ENCODE measurements around the gene ERICH2.
A peak's percentile ranks its signal among the peaks of the same experiment; 100 is the strongest.

The ERICH2 gene

DNA sequence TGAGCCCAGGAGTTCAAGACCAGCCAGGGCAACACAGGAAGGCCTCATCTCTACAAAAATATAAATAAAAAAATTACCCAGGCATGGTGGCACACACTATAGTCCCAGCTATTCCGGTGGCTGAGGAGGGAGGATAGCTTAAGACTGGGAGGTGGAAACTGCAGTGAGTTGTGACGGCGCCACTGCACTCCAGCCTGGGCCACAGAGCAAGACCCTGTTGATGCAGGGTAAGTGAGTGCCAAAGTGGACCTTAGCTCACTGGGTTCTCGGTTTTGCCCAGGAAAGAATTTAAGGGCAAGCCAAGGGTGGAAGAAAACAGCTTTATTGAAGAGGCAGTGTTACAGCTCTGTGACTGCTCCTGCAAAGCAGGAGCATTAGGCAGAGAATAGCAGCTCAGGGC, 6.9 kb upstream of the ERICH2 start:
- DNase-seq, result no peak

DNA sequence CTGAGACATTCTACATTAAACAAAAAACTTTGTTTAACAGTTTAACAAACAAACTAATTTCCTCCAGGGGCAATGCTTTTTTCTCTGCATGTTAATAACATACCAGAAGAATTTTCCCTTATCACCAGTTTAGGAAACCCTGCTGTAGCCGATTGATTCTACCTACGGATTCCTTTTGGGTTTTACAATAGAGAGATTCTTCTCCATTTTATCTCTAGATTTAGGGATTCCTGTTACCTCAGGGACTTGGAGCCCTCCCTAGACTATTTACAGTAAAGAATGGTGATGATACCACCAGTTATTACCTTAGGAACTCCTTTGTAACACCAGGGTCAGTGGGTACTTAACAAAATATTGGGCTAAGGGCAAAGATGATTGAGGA, 5.3 kb upstream of the ERICH2 start:
- no peak for DNase-seq

DNA sequence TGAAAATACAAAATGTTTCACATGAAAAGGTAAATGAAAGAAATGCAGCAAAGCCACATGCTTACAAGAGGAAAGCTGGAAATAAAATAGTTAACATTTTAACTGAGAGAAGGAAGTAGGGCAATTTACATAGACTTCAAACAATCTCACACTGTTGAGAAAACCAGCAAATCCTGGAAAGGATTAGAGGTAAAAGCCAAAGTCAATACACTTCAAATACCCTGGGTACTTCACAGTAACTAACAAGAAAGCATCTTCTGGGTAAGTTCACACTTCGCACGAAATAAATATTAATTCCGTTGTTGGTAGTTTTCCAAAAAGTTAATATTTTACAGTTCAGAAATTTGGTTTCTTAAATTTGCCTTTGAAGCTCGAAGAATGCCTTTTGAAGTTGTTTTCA, 3.5 kb upstream of the ERICH2 start:
- DNase-seq, result no peak

DNA sequence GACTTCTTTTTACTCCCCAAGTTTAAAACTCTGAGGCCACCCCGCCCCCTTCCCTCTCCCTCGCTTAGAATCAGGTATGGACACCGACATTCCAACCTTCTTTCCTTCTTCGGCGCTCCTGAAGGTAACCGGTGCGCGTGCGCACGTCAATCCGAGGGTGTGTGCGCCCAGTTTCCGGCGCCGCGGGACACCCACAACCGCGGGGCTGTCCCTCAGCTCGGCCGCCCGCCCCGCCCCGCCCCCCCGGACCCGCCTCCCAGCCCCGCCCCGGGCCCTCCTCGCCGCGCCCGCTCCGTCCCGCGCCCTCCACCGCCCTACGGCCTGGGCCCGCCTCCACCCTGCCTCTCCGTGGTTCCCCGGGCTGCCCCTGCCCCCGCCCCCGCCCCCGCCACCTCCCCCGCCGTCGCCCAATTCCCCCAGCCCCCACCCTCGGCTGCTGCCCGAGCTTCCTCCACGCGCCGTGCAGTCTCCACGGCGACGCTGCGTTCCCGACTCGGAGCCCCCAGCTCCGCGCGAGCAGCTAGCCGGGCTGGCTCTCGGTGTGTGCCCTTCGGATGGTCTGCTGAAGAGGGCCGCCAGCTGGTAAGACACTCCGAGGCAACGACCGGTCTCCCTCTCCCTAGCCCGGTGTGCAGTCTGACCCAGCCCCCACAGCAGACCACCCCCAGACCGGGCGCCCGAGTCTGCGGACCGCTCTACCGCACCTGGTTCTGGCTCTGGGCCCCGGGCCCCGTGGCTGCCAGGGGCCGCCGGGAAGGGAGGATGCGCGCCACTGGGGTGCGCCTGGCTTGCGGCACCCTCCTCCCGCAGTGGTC, 635 bp downstream of the ERICH2 start:
- DNase-seq, result peak; percentile 83

DNA sequence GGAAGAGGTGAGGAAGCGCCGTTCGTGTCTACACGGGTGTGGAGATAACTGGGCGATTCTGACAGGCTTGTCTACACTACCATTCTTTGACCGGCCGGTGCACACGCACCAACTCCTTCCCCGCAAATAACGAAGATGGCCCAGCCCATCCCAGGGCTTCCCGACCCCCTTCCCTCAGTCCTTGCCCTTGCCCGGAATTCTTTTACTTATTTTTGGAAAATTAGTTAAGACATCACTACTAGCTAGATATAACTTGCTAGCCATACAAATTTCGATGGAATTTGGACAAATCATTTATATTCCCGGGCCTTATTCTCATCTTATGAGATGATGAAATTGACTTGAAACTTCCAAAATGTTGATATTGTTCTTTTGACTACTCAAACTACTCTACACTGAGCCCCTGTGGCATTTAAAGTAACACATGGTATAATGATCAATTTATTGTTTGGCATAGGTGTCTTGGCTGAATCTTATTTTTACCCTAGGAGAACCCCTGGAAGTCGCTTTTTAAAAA, 1.3 kb downstream of the ERICH2 start:
- no peak for DNase-seq

DNA sequence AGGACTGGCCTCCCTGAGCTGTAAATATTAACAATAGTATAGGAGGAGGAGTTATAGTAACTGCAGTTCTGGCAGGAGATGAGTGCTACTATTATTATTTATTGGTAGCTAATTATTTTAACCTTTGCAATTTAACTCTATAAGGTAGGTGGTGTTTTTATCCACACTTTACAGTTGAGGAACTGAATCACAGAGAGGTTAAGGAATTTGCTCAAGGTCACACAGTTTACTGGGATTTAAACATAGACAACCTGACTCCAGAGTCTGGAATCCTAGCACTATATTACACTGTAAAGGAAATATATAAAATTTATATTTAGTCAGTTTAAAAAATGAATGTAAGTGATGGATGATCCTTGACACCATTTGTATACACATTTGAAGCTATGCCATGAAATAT, 2.1 kb downstream of the ERICH2 start:
- DNase-seq, result no peak

DNA sequence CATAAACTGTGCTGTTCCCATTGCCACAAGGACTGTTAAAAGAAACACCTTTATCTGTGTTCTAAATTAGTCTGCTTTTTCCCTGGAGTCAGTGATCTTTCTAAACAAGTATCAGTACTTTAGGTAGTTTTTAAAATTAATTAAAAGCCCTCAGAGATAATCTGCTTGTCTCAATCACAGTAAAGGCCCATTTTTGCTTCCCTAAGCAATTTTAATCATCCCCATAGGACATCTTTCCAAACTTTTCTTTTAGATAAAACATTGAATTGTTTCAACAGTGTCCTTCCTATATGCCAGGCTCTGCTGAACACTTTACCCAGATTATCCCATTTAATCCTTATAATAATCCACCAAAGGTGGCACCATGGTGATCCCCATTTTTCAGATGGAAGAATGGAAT, 3.9 kb downstream of the ERICH2 start:
- DNase-seq, result no peak

DNA sequence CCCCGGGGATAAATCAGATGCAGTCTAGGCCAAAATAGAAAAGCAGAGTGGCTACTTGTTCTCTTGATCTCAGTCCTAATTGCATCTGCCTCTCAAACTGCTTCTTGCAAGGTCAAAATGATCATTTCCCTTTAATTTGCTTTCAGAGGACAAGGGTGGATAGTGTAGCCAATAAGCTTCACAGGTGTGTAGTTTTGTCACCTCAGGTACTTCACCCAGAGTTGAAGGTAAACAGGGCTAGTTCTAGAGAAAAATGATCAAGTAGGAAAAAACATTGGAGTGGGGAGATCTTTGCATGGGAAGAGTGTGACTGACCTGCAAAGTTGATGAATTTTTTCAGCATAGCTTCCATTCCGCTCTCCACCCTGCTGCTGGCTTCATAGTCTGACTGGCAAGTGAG, 8.7 kb downstream of the ERICH2 start:
- DNase-seq, result no peak

DNA sequence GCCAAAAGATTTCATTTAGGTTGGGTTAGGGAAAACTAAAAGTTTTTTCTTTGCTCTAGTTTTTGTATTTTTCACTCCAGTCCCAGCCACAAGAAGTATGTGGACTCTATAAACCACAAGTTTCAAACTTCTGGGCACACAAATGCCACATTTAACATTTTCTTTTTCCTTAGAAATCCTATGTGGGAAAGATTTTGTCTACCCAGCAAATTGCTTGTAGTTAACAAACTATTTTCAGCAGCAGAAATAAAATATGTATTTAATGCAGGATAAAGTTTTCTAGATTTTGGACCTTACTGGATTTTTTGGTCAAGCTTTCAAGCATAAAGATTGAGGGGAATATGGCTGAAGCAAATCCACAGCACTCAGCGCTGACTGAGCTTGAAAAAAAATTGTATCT, 9.1 kb downstream of the ERICH2 start:
- no peak for DNase-seq

DNA sequence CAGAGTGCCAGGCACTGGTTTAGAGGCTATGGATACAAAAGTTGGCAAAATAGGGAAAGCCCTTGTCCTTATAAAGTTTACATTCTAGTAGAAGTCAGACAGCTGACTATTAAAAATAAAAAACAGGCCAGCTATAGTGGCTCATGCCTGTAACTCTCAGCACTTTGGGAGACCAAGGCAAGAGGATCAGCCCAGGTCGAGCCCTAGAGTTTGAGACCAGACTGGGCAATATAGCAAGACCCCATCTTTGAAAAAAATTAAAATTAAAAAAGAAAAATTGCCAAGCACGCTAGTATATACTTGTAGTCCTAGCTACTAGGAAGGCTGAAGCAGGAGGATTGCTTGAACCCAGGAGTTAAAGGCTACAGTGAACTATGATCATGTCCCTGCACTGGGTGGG, 12.5 kb downstream of the ERICH2 start:
- no peak for DNase-seq

DNA sequence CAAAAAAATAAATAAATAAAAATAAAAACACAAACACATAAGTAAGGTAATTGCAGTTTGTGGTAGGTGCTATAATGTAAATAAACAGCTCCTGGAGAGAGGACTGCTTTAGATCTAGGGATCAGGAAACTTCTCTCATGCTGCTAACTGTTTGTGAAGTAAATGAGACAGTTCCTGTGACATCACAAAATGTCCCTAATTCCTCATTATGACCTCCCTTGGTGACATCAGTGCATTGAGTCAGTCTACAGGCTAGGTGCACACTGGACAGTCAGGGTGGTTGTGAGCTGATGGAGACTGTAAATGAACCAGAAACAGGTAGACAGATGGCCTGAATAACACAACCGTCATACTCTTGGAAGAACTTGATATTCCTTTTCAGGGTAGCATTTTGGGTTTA, 13.4 kb downstream of the ERICH2 start:
- no peak for DNase-seq

DNA sequence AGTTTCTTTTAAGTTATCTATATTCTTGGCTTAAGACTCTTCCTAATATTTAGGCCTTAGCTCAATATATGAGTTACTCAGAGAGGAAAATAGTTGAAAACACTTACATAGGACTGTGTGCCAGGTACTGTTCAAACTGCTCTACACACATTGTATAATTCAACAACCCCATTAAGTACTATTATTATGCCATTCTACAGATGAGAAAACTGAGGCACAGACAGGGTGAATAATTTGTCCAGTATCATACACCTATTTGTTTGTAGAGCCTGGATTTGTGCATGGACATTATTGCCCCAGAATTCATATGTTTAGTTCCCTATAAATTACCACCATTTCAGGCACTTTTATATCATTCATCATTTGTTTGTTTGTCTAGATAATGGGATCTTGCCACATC, 28.8 kb downstream of the ERICH2 start:
- DNase-seq, result no peak

DNA sequence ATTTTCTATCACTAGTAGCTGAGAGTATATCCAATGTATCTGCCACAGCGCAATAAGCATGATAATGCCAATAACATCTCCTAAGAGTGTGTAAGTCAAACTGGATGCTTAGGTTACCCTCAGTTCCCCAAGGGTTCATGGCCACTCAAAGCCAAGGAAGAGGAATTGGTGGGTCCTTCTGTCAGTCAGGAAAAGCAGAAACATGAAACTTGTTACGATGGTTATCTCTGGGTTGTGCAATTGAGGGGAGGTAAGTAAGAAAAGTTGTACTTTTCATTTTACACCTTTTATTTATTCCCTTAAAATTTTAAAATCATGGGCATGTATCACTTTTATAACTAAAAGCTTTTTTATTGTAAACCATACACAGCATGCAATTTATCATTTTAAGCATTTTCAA, 36.4 kb downstream of the ERICH2 start:
- no peak for DNase-seq

DNA sequence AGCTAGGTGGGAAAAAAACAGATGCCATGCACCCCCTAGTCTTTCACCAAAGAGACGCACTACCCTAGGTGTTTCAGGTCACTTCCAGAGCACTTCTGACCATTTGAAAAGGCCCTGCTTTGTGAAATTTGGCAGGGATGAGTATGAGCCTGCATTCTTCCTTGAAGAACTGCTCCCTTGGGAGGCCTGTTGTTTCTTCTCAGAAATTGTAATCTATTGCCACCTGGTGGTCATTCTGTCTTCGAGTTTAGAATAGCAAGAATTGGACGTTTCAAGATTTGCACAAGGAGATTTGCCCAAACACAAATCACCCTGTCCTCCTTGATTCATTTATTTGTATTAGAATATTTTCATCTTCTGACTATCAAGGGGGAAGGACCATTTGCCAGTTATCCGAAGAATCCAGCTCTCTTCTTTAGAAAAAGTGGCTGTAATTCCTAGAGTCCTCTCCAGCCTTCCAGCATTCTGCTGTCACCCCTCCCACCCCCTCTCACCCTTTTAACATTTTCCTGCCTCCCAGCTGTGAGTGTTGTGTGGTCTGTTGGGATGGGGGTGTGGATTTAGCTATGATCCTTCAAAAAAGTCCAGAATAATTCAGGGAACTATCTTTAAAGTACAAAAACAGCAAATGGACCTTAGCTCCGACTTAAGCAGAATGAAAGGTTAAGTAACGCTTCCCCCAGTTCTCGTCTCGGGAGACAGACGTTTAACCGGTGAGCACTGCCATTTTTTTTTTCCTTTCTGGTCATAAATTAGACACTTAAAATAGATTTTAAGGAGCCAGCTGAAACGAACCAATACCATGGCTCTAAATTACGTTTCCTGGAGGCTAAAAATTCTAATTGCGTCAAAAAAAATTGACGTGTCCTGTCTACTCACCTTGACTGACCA, 42.8 kb downstream of the ERICH2 start:
- DNase-seq, result peak; percentile 40

DNA sequence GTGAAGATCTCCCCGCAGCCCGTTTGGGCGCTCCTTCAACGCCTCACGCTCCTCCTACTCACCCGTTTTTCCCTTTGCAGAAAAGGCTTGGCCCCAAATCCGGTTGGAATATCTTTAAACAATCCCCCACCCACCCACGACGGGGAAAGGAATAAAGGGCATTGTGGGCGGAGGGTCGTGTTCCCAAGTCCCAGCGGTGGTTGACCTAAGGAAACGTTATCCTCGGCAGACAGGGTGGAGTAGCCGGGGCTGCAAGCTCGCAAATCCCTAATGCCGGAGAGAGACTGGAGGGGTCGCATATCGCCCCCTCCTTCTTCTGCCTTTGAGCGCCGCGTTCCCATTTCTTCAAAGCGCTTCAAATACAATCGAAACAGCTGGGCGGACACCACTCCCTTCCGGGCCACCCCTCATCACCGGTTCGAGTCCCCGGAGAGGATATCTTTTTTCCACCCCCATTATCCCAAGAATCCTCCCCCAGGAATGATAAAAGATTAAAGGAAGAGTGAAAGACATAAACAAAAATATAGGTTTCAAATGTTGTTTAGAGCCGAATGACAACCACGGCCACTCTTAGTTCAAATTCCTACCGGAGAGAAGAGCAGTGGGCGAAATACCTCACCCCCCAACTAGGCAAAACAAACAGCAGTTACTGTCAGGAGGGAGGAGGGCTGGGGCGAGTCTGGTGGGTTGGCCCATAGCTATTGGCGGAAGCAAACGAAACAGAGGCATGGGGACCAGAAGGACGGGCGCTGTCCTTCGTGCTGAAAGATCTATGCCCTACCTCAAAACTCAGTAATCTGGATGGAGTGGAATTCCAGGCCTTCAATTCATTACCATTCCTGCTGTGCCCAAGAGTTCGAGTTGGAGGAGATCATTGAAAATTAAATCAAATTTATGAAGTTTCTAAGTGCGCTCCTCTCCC, 43.7 kb downstream of the ERICH2 start:
- no peak for DNase-seq

DNA sequence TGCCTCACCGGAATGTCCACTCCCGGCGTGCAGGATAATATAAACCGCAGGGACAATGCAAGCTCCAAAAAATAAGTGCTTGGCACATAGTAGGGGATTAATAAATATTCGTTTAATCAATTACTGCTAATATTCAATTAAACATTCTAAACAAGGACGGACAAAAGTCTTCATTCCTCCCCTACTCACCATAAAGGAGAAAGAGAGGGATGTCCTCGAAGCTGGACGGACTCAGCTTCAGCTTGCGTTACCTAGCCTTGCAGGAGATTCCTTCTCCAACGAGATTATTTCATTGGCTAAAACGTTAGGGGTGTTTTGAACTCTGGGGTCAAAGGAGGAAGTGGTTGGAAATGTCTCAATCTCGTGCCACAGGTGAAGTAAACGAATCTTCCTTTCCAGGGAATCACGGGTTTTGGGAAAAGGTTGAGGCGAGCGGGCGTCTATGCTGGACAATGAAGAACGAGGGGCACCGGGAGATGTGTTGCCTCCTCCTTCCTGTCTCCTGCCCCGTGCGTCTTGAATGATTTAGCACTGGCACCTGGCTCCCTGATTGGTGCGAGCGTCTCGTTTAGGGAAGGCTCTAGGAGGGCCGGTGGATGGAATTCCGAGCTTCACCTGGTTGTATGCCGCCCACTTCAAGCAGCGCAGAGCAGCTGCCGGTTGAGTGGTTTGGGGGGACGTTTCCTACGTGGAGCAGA, 44.5 kb downstream of the ERICH2 start:
- peak; percentile 6 for DNase-seq

DNA sequence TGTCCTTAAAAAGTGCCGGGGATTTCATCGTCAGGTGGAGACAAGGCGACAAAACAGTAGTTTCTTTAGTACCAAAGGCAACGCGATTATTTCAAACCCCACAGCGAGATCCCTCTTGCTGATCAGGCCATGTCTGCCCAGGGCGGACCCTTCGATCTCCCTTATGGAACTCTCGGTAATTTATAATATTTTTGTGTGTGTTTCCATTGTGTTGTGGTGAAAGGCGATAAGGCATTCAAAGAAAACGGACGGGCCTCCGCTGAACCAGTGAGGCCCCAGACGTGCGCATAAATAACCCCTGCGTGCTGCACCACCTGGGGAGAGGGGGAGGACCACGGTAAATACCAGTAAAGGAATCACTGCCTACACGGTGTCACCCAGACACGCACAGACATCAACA, 45.1 kb downstream of the ERICH2 start:
- DNase-seq, result no peak

DNA sequence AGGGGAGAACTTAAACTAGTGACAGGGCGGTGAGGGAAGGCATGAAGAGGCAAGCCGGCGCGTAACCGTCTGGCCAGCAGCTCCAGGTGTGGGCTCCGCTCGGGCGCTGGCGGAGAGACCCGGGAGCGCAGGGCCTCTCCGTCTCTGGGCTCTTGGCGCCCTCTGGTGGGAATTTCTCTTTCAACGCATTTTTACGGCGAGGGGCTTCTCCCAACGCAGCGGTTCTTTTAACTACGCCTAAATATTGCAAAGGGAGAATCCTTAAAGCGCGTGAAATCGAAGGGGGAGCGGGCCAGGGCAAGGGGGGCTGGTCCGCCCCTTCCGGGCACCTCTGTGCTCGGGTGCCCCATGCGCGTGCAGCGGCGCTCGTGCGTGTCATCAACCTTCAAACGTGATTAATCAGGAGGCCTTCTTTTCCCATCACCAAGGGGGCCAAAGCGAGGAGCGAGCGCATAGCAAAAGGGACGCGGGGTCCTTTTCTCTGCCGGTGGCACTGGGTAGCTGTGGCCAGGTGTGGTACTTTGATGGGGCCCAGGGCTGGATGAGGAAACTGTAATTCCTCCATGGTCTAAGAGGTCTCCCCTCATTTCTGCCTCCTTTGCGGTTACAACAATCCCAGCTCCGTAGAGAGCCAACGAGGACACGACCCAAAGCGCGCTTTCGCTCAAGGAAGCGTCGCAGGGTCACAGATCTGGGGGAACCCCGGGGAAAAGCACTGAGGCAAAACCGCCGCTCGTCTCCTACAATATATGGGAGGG, 45.7 kb downstream of the ERICH2 start:
- DNase-seq, result peak; percentile 79

DNA sequence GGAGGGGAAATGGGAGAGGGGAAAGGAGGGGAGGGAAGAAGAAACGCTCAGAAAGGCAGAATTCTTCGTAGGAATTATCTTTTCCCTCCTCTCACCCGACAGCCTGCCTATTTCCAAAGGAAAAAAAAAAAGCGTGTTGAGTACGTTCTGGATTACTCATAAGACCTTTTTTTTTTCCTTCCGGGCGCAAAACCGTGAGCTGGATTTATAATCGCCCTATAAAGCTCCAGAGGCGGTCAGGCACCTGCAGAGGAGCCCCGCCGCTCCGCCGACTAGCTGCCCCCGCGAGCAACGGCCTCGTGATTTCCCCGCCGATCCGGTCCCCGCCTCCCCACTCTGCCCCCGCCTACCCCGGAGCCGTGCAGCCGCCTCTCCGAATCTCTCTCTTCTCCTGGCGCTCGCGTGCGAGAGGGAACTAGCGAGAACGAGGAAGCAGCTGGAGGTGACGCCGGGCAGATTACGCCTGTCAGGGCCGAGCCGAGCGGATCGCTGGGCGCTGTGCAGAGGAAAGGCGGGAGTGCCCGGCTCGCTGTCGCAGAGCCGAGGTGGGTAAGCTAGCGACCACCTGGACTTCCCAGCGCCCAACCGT, 46.4 kb downstream of the ERICH2 start, which contains the start of gene GAD1:
Gene GAD1 (plus strand): TSS at position 384 of the 589 bp plus-strand sequence. CDS start 1,705 bp downstream, outside the sequence.
- peak; percentile 85 for DNase-seq

DNA sequence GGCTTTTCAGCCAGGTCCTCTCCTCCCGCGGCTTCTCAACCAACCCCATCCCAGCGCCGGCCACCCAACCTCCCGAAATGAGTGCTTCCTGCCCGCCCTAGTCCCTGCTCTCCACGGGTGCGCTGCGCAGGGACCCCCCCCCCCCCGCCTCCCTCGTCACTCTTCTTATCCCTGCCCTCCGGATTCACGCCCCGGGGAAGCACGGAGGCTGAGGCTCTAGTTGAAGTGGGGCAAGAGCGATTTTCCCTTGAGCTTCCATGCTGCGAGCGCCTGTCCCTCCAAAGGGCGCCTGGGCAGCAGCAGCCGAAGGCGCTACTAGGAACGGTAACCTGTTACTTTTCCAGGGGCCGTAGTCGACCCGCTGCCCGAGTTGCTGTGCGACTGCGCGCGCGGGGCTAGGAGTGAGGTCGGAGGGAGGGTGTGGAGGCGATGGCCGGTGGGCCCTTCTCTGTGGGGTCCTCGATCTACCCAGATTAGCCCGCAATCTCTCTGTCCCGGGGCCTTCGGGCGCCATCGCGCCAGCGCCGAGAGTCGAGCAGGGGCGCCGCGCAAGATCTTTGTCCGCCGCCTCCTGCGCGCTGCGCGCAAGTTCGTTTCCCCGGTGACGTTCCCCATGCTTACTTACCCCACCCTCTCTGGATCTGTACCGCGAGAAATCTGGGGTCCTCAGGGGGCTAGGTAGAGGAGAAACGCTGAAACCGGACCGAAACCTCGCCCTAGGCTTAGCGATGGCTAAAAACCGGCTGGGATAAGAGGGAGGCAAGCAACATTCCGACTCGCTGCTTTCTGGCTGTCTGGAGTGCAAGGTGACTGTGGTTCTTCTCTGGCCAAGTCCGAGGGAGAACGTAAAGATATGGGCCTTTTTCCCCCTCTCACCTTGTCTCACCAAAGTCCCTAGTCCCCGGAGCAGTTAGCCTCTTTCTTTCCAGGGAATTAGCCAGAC, 47.2 kb downstream of the ERICH2 start:
- peak; percentile 60 for DNase-seq

All from NCI-H526 treated with DMSO at 0.1 percent for 48 hours (cell line).